Tibial nerve (tissue), 3 donors: ENCODE results near the gene IDS.

Experiments
- CTCF ChIP-seq, 5 experiments: fragments of 200-600 bp in 3 of 5; fragments of 450-650 bp in 2 of 5; sonication (generic) in 3 of 5; IDR thresholded peaks; one replicate each; pipeline ENCODE4 v1.5.1; 2016 to 2019; ENCODE audit warnings: antibody characterized with exemption in 5 of 5, mild to moderate bottlenecking in 3 of 5, moderate library complexity in 2 of 5
- POLR2A ChIP-seq, 2 donors: fragments of 450-650 bp; IDR thresholded peaks; one replicate each; pipeline ENCODE4 v1.6.1; 2017; ENCODE audit warnings: antibody characterized with exemption in 2 of 2, mild to moderate bottlenecking in 2 of 2, moderate library complexity in 2 of 2

- TF ChIP-seq POLR2A (IDR thresholded peaks at IDR 0.05) (no peak), CTCF (IDR thresholded peaks at IDR 0.05) (no peak)
These were observed 5.3 kb upstream of the IDS start for GRCh38 chrX:149510386-149510785.
